ENCODE measurements around the gene EXD3. TPM values are rescaled to one million over a fixed set of nuclear protein-coding genes. Genes with fewer than 3 reads are reported as not detected.

Gene EXD3
- total RNA-seq, 4 donors from 2014 or later, result 11.8 to 49.0 (median 31.5) TPM

- TF ChIP-seq POLR2A (IDR thresholded peaks at IDR 0.05) (no peak), CTCF (IDR thresholded peaks at IDR 0.05) (no peak)
- H3K4me3 ChIP-seq, result no peak overlapping the region
- H3K9me3 ChIP-seq, result no peaks in the 10 kb centered on the region
- H3K27me3 ChIP-seq, result peaks cover 0 to 11% of the 10 kb centered on the region in 2 donors
- H3K36me3 ChIP-seq, result no peaks in the 10 kb centered on the region
- intact Hi-C loops (cut with DNase I; ENCODE audit: low total_unique reads), result loop anchor here (10.0 kb wide), 1 partner anchor 107 kb away; no protein-coding TSS in a partner anchor
- DNase-seq, result no peak
- H3K4me1 ChIP-seq, result peaks cover 0 to 25% of the 10 kb centered on the region in 2 donors
- H3K27ac ChIP-seq, result no peak overlapping the region
Measured at GRCh38 chr9:137308057-137308619, 114.8 kb downstream of the EXD3 start.

GRCh38 chr9:137307255-137308056 is 115.5 kb downstream of the EXD3 start:
- peak in 1 of 2 donors; percentile 16 for DNase-seq
- Histone ChIP-seq H3K27ac (no peak overlapping the region), H3K27me3 (peaks cover 0 to 17% of the 10 kb centered on the region in 2 donors), H3K4me3 (no peak overlapping the region), H3K9me3 (no peaks in the 10 kb centered on the region), H3K36me3 (no peaks in the 10 kb centered on the region), H3K4me1 (peaks cover 0 to 28% of the 10 kb centered on the region in 2 donors)
- intact Hi-C loops (cut with DNase I; ENCODE audit: low total_unique reads), result loop anchor here (10.0 kb wide), 1 partner anchor 107 kb away; no protein-coding TSS in a partner anchor
- no peak for TF ChIP-seq POLR2A (IDR thresholded peaks at IDR 0.05)
- TF ChIP-seq CTCF (IDR thresholded peaks at IDR 0.05), result no peak

GRCh38 chr9:137306850-137307254 is 116.1 kb downstream of the EXD3 start:
- DNase-seq, result peak; percentile 16 to 24
- Histone ChIP-seq H3K4me3 (no peak overlapping the region), H3K27ac (peak overlapping the region; percentile 70 to 81), H3K4me1 (peaks cover 0 to 29% of the 10 kb centered on the region in 2 donors), H3K27me3 (peaks cover 0 to 18% of the 10 kb centered on the region in 2 donors), H3K36me3 (no peaks in the 10 kb centered on the region), H3K9me3 (no peaks in the 10 kb centered on the region)
- TF ChIP-seq CTCF (IDR thresholded peaks at IDR 0.05), result no peak
- TF ChIP-seq POLR2A (IDR thresholded peaks at IDR 0.05), result no peak
- intact Hi-C loops (cut with DNase I; ENCODE audit: low total_unique reads), result loop anchor here (10.0 kb wide), 1 partner anchor 108 kb away; no protein-coding TSS in a partner anchor

- Histone ChIP-seq H3K4me3 (no peak overlapping the region), H3K9me3 (no peaks in the 10 kb centered on the region), H3K36me3 (no peaks in the 10 kb centered on the region), H3K4me1 (peaks cover 0 to 29% of the 10 kb centered on the region in 2 donors), H3K27me3 (peaks cover 0 to 18% of the 10 kb centered on the region in 2 donors), H3K27ac (peak overlapping the region; percentile 70 to 81)
- DNase-seq, result peak; percentile 21 to 28
- intact Hi-C loops (cut with DNase I; ENCODE audit: low total_unique reads), result loop anchor here (10.0 kb wide), 1 partner anchor 109 kb away; no protein-coding TSS in a partner anchor
- no peak for TF ChIP-seq CTCF (IDR thresholded peaks at IDR 0.05)
- no peak for TF ChIP-seq POLR2A (IDR thresholded peaks at IDR 0.05)
Measured at GRCh38 chr9:137306066-137306849, 116.7 kb downstream of the EXD3 start.
